ENCODE results near the gene STX10. TPM values are rescaled to one million over a fixed set of nuclear protein-coding genes. Genes with fewer than 3 reads are reported as not detected.

Gene STX10
- total and polyA plus RNA-seq, 2 experiments from 2014 or later, result 66.5 to 82.2 TPM

GRCh38 chr19:13132471-13133180 lies 17.5 kb downstream of the STX10 start:
- peaks cover 69% of the 10 kb centered on the region for H3K79me2 ChIP-seq
- H3K27ac ChIP-seq, result no peak overlapping the region
- H3K36me3 ChIP-seq (replicated peaks; ENCODE audit: insufficient read depth, low read depth), result no peaks in the 10 kb centered on the region
- H4K20me1 ChIP-seq (ENCODE audit: insufficient read depth, poor library complexity, severe bottlenecking), result peaks cover 25% of the 10 kb centered on the region
- no peak overlapping the region for H3K4me2 ChIP-seq
- H3K9me2 ChIP-seq (replicated peaks; ENCODE audit: insufficient read depth), result no peaks in the 10 kb centered on the region
- DNase-seq (ENCODE audit: low spot score), result peak; percentile 2
- H3K4me1 ChIP-seq (ENCODE audit: insufficient read depth), result no peaks in the 10 kb centered on the region
- no peak overlapping the region for H2AFZ ChIP-seq
- no peak for TF ChIP-seq EZH2 (IDR thresholded peaks at IDR 0.05; ENCODE audit: borderline replicate concordance)
- no peak for TF ChIP-seq EZH2phosphoT487 (IDR thresholded peaks at IDR 0.05; ENCODE audit: low read depth, severe bottlenecking, unreplicated experiment)
- no peak for TF ChIP-seq CTCF (IDR thresholded peaks at IDR 0.05; ENCODE audit: poor library complexity)
- no peak overlapping the region for H3K4me3 ChIP-seq
- H3K27me3 ChIP-seq, result no peaks in the 10 kb centered on the region
- H3K9me3 ChIP-seq (ENCODE audit: low read depth), result no peaks in the 10 kb centered on the region
- WGBS (ENCODE audit: low lambda C conversion rate, missing lambda C conversion rate), result 91% methylated on average over 8 of the region's 8 CpGs

DNA sequence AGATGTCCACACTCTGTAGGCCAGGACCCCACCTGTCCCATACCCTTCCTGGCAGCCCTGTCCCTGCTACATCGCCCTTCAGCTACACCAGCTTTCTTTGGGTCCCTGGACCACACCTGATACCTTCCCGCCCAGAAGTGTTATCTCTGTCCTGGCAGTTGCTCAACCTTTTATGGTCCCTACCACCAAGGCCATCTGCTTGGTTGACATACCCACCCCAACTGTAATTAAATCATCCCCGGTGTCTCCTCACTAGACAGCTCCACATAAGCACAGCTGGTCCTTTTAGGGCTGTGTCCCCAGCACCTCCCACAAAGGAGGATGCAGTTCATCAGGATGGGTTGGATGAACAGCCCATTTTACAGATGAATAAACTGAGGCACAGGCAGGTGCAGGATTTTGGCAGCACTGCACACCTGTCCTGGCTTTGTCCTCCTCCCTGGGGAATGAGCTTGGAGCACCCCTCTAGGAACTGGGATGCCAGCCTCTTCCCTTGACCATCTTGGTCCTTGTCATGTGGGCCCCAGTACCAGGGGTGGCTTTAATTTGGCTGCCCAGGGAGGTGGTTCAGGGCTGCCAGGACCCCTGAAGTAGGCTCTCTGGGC lies 19.2 kb downstream of the STX10 start:
- 67% methylated on average over 3 of the region's 3 CpGs for WGBS (ENCODE audit: low lambda C conversion rate, missing lambda C conversion rate)
- no peaks in the 10 kb centered on the region for H3K36me3 ChIP-seq (replicated peaks; ENCODE audit: insufficient read depth, low read depth)
- no peak overlapping the region for H3K4me3 ChIP-seq
- no peaks in the 10 kb centered on the region for H3K9me3 ChIP-seq (ENCODE audit: low read depth)
- TF ChIP-seq CTCF (IDR thresholded peaks at IDR 0.05; ENCODE audit: poor library complexity) (no peak), EZH2phosphoT487 (IDR thresholded peaks at IDR 0.05; ENCODE audit: low read depth, severe bottlenecking, unreplicated experiment) (no peak), EZH2 (IDR thresholded peaks at IDR 0.05; ENCODE audit: borderline replicate concordance) (no peak)
- DNase-seq (ENCODE audit: low spot score), result peak; percentile 3
- no peaks in the 10 kb centered on the region for H3K9me2 ChIP-seq (replicated peaks; ENCODE audit: insufficient read depth)
- no peak overlapping the region for H3K4me2 ChIP-seq
- peaks cover 83% of the 10 kb centered on the region for H3K79me2 ChIP-seq
- H2AFZ ChIP-seq, result no peak overlapping the region
- no peaks in the 10 kb centered on the region for H3K27me3 ChIP-seq
- peaks cover 25% of the 10 kb centered on the region for H4K20me1 ChIP-seq (ENCODE audit: insufficient read depth, poor library complexity, severe bottlenecking)
- no peak overlapping the region for H3K27ac ChIP-seq
- no peaks in the 10 kb centered on the region for H3K4me1 ChIP-seq (ENCODE audit: insufficient read depth)

DNA sequence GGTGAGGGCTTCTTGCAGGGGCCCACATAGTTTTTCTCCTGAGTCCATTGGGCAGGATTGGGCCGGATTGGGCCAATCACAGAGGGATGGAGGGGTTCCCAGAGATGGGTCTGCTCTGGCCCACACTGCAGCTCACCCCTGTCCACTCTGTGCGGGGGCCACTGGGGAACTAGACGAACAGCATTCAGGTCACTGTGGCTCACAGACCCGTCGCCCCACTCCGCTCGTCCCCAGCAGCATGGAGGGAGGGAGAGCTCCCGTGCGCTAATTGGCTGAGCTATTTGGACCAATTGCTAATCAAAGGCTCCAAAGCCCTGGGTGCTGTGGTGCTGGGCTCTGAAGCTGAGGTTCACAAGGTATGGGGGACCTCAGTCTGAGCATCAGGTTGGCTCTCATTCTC lies 20.8 kb downstream of the STX10 start:
- H4K20me1 ChIP-seq (ENCODE audit: insufficient read depth, poor library complexity, severe bottlenecking), result peaks cover 25% of the 10 kb centered on the region

More for the DNA sequence above, 20.8 kb downstream of the STX10 start:
- H2AFZ ChIP-seq, result no peak overlapping the region
- H3K4me3 ChIP-seq, result no peak overlapping the region
- no peaks in the 10 kb centered on the region for H3K9me2 ChIP-seq (replicated peaks; ENCODE audit: insufficient read depth)
- DNase-seq (ENCODE audit: low spot score), result peak; percentile 2
- no peaks in the 10 kb centered on the region for H3K27me3 ChIP-seq
- no peak overlapping the region for H3K27ac ChIP-seq
- WGBS (ENCODE audit: low lambda C conversion rate, missing lambda C conversion rate), result 90% methylated on average over 9 of the region's 9 CpGs
- H3K4me1 ChIP-seq (ENCODE audit: insufficient read depth), result no peaks in the 10 kb centered on the region
- no peak overlapping the region for H3K4me2 ChIP-seq
- no peaks in the 10 kb centered on the region for H3K36me3 ChIP-seq (replicated peaks; ENCODE audit: insufficient read depth, low read depth)
- TF ChIP-seq EZH2phosphoT487 (IDR thresholded peaks at IDR 0.05; ENCODE audit: low read depth, severe bottlenecking, unreplicated experiment), result no peak
- no peak for TF ChIP-seq EZH2 (IDR thresholded peaks at IDR 0.05; ENCODE audit: borderline replicate concordance)
- TF ChIP-seq CTCF (IDR thresholded peaks at IDR 0.05; ENCODE audit: poor library complexity), result no peak
- H3K79me2 ChIP-seq, result peaks cover 95% of the 10 kb centered on the region
- H3K9me3 ChIP-seq (ENCODE audit: low read depth), result no peaks in the 10 kb centered on the region

All from hepatocyte (in vitro differentiated cells).